GM23248 (cell line): ENCODE measurements around the gene ARID1B. TPM values are rescaled to one million over a fixed set of nuclear protein-coding genes. Genes with fewer than 3 reads are reported as not detected.
A peak's percentile ranks its signal among the peaks of the same experiment; 100 is the strongest.

Source experiments
- DNase-seq: peaks from one replicate; pipeline ENCODE4 v3.0.0-alpha.2; 2015
- H2AFZ ChIP-seq: fragments of 200-600 bp; sonication (generic); 2 replicates; pipeline ENCODE4 v1.6.1; 2016; ENCODE audit warnings: antibody characterized with exemption
- H3F3A ChIP-seq: fragments of 200-600 bp; sonication (generic); 2 replicates; pipeline ENCODE4 v1.6.1; 2016; ENCODE audit warnings: mild to moderate bottlenecking, antibody characterized with exemption, mixed run types; ENCODE audit not compliant: insufficient read depth
- H3K27ac ChIP-seq: fragments of 200-600 bp; sonication (generic); 2 replicates; pipeline ENCODE4 v1.5.1; 2016; ENCODE audit warnings: mild to moderate bottlenecking
- H3K27me3 ChIP-seq: fragments of 200-600 bp; sonication (generic); replicated peaks from 2 replicates; pipeline ENCODE4 v1.6.1; 2016; ENCODE audit warnings: mild to moderate bottlenecking; ENCODE audit not compliant: insufficient read depth
- H3K36me3 ChIP-seq: fragments of 200-600 bp; sonication (generic); 2 replicates; pipeline ENCODE4 v1.6.1; 2016; ENCODE audit warnings: low read depth, mild to moderate bottlenecking
- H3K4me1 ChIP-seq: fragments of 200-600 bp; sonication (generic); 2 replicates; pipeline ENCODE4 v1.6.1; 2016; ENCODE audit warnings: mild to moderate bottlenecking; ENCODE audit not compliant: insufficient read depth
- H3K4me2 ChIP-seq: fragments of 200-600 bp; sonication (generic); one replicate; pipeline ENCODE4 v1.6.1; 2016; ENCODE audit warnings: mild to moderate bottlenecking; ENCODE audit not compliant: unreplicated experiment
- H3K4me3 ChIP-seq: fragments of 200-600 bp; sonication (generic); 2 replicates; pipeline ENCODE4 v1.5.1; 2016; ENCODE audit warnings: mild to moderate bottlenecking
- H3K79me2 ChIP-seq: fragments of 200-600 bp; sonication (generic); 2 replicates; pipeline ENCODE4 v1.6.1; 2016; ENCODE audit warnings: mild to moderate bottlenecking; ENCODE audit not compliant: insufficient read depth
- H3K9ac ChIP-seq: fragments of 200-600 bp; sonication (generic); 2 replicates; pipeline ENCODE4 v1.6.1; 2016; ENCODE audit warnings: mild to moderate bottlenecking
- H3K9me2 ChIP-seq: fragments of 200-600 bp; sonication (generic); 2 replicates; pipeline ENCODE4 v1.6.1; 2016; ENCODE audit warnings: mixed run types, mild to moderate bottlenecking, moderate library complexity; ENCODE audit not compliant: insufficient read depth
- H3K9me3 ChIP-seq: fragments of 200-600 bp; sonication (generic); one replicate; pipeline ENCODE4 v1.6.1; 2017; ENCODE audit warnings: low read depth
- H4K20me1 ChIP-seq: fragments of 200-600 bp; sonication (generic); 2 replicates; pipeline ENCODE4 v1.6.0; 2016; ENCODE audit not compliant: insufficient read depth
- EZH2 ChIP-seq: fragments of 200-600 bp; sonication (generic); IDR thresholded peaks from 2 replicates; pipeline ENCODE4 v1.6.1; 2018; ENCODE audit warnings: antibody characterized with exemption, mild to moderate bottlenecking; ENCODE audit not compliant: insufficient read depth, poor library complexity, severe bottlenecking
- EZH2phosphoT487 ChIP-seq: fragments of 200-600 bp; sonication (generic); IDR thresholded peaks from 2 replicates; pipeline ENCODE4 v1.6.1; 2018; ENCODE audit warnings: antibody characterized with exemption, moderate library complexity, mild to moderate bottlenecking, low read depth; ENCODE audit not compliant: insufficient read depth
- WGBS, 2 experiments: methylation state at CpG; one replicate each; pipeline ENCODE4 v1.1.6; 2015 to 2017; ENCODE audit warnings: low lambda C conversion rate in 2 of 2, low coverage in 1 of 2; ENCODE audit errors: missing lambda C conversion rate in 2 of 2; 5-methylcytosine and 5-hydroxymethylcytosine counted together
- in situ Hi-C: fragments of 300-500 bp; cut with MboI; formaldehyde crosslinking; loops from 2 replicates; pipeline ENCODE4 v1.15.0; 2020
- polyA plus RNA-seq: library from polyadenylated mRNA; unstranded; fragments of >200 nt; fragmentation: Nextera tagmentation; extraction: Ambion mirVana; gene quantifications from 2 replicates; pipeline ENCODE4 v1.2.1, GENCODE V29; 2016
- total RNA-seq: library from RNA; depleted of rRNA; stranded (reverse); fragments of >200 nt; shearing (Covaris generic); gene quantifications from 2 replicates; pipeline ENCODE4 v1.2.3, GENCODE V29; 2014

The ARID1B gene
- total and polyA plus RNA-seq, 2 experiments from 2014 or later = 19.3 to 21.2 TPM

- Histone ChIP-seq H3K9ac (no peak overlapping the region), H3K79me2 (peaks cover 93% of the 10 kb centered on the region), H3K4me2 (peak overlapping the region; percentile 19), H3K9me2 (no peaks in the 10 kb centered on the region), H2AFZ (no peak overlapping the region), H3K36me3 (no peaks in the 10 kb centered on the region), H3K27me3 (no peaks in the 10 kb centered on the region), H3K4me3 (no peak overlapping the region), H3K4me1 (peaks cover 48% of the 10 kb centered on the region), H3F3A (peaks cover 28% of the 10 kb centered on the region), H3K27ac (peak overlapping the region; percentile 56), H4K20me1 (no peaks in the 10 kb centered on the region), H3K9me3 (no peaks in the 10 kb centered on the region)
- no peak for TF ChIP-seq EZH2phosphoT487
- TF ChIP-seq EZH2 = no peak
- DNase-seq = peak; percentile 78
- WGBS, 2 experiments = 3 to 5% methylated on average over 2 of the region's 2 CpGs
- in situ Hi-C loops = no loop called here
Measured at GRCh38 chr6:156949376-156949775, 172.2 kb downstream of the ARID1B start.

- no peaks in the 10 kb centered on the region for H3K9me3 ChIP-seq
- no peak for DNase-seq
- peaks cover 31% of the 10 kb centered on the region for H3F3A ChIP-seq
- H3K27ac ChIP-seq = peak overlapping the region; percentile 56
- H3K9me2 ChIP-seq = no peaks in the 10 kb centered on the region
- no peaks in the 10 kb centered on the region for H3K27me3 ChIP-seq
- TF ChIP-seq EZH2phosphoT487 (no peak), EZH2 (no peak)
- WGBS, 2 experiments = 90 to 93% methylated on average over 2 of the region's 2 CpGs
- no peaks in the 10 kb centered on the region for H4K20me1 ChIP-seq
- in situ Hi-C loops = no loop called here
- no peak overlapping the region for H2AFZ ChIP-seq
- H3K9ac ChIP-seq = no peak overlapping the region
- peaks cover 96% of the 10 kb centered on the region for H3K79me2 ChIP-seq
- H3K4me3 ChIP-seq = no peak overlapping the region
- H3K4me2 ChIP-seq = no peak overlapping the region
- no peaks in the 10 kb centered on the region for H3K36me3 ChIP-seq
- peaks cover 53% of the 10 kb centered on the region for H3K4me1 ChIP-seq
Measured at GRCh38 chr6:156950084-156950483, 172.9 kb downstream of the ARID1B start.

- no peak overlapping the region for H3K4me2 ChIP-seq
- no peaks in the 10 kb centered on the region for H3K9me3 ChIP-seq
- H3F3A ChIP-seq = peaks cover 31% of the 10 kb centered on the region
- H3K9ac ChIP-seq = no peak overlapping the region
- no peaks in the 10 kb centered on the region for H3K9me2 ChIP-seq
- TF ChIP-seq EZH2 = no peak
- TF ChIP-seq EZH2phosphoT487 = no peak
- H3K79me2 ChIP-seq = peaks cover 97% of the 10 kb centered on the region
- no peak overlapping the region for H3K27ac ChIP-seq
- H3K4me3 ChIP-seq = no peak overlapping the region
- no peak overlapping the region for H2AFZ ChIP-seq
- 90 to 91% methylated on average over 5 of the region's 5 CpGs for WGBS, 2 experiments
- peaks cover 53% of the 10 kb centered on the region for H3K4me1 ChIP-seq
- no peaks in the 10 kb centered on the region for H3K36me3 ChIP-seq
- H4K20me1 ChIP-seq = no peaks in the 10 kb centered on the region
- no peaks in the 10 kb centered on the region for H3K27me3 ChIP-seq
- no peak for DNase-seq
- in situ Hi-C loops = no loop called here
Measured at GRCh38 chr6:156950531-156950930, 173.4 kb downstream of the ARID1B start.

GRCh38 chr6:156952401-156952800 is 175.2 kb downstream of the ARID1B start:
- Histone ChIP-seq H3K9me2 (no peaks in the 10 kb centered on the region), H3K79me2 (peaks cover 97% of the 10 kb centered on the region), H2AFZ (no peak overlapping the region), H3F3A (peaks cover 31% of the 10 kb centered on the region), H3K4me1 (peaks cover 50% of the 10 kb centered on the region), H3K9me3 (no peaks in the 10 kb centered on the region), H4K20me1 (no peaks in the 10 kb centered on the region), H3K27me3 (no peaks in the 10 kb centered on the region), H3K27ac (no peak overlapping the region), H3K9ac (no peak overlapping the region), H3K36me3 (no peaks in the 10 kb centered on the region), H3K4me2 (no peak overlapping the region), H3K4me3 (no peak overlapping the region)
- WGBS, 2 experiments = 98% methylated on average over 5 of the region's 5 CpGs
- no peak for DNase-seq
- no peak for TF ChIP-seq EZH2phosphoT487
- no peak for TF ChIP-seq EZH2
- in situ Hi-C loops = no loop called here

- peak overlapping the region; percentile 72 for H3K4me2 ChIP-seq
- peaks cover 31% of the 10 kb centered on the region for H3F3A ChIP-seq
- peak overlapping the region; percentile 30 for H2AFZ ChIP-seq
- peak overlapping the region; percentile 52 for H3K4me3 ChIP-seq
- H3K36me3 ChIP-seq = no peaks in the 10 kb centered on the region
- 32 to 40% methylated on average over 3 of the region's 3 CpGs for WGBS, 2 experiments
- H3K9me3 ChIP-seq = no peaks in the 10 kb centered on the region
- peak overlapping the region; percentile 95 for H3K27ac ChIP-seq
- H3K27me3 ChIP-seq = no peaks in the 10 kb centered on the region
- H3K79me2 ChIP-seq = peaks cover 97% of the 10 kb centered on the region
- TF ChIP-seq EZH2 = no peak
- TF ChIP-seq EZH2phosphoT487 = no peak
- peaks cover 44% of the 10 kb centered on the region for H3K4me1 ChIP-seq
- H3K9me2 ChIP-seq = no peaks in the 10 kb centered on the region
- peak overlapping the region; percentile 81 for H3K9ac ChIP-seq
- DNase-seq = no peak
- in situ Hi-C loops = no loop called here
- no peaks in the 10 kb centered on the region for H4K20me1 ChIP-seq
Measured at GRCh38 chr6:156953127-156953478, 175.9 kb downstream of the ARID1B start.
